A549 (cell line): ENCODE data around the gene SPSB4.

Experiments
- CEBPB ChIP-seq, 2 experiments: fragments of >200 bp in 1 of 2; sonication (Bioruptor Twin) in 1 of 2; formaldehyde crosslinking in 1 of 2; IDR thresholded peaks; 2 replicates each; pipeline ENCODE4 v1.6.1; 2012 to 2016
- CHD4 ChIP-seq: fragments of 200-600 bp; sonication (generic); IDR thresholded peaks from 2 replicates; pipeline ENCODE4 v1.6.1; 2016; ENCODE audit warnings: antibody characterized with exemption, mild to moderate bottlenecking, borderline replicate concordance
- CTCF ChIP-seq: fragments of >200 bp; sonication (Bioruptor Twin); formaldehyde crosslinking; IDR thresholded peaks from 3 replicates; pipeline ENCODE4 v1.5.1; 2016
- EP300 ChIP-seq, 2 experiments: fragments of >200 bp; sonication (Bioruptor Twin); formaldehyde crosslinking; IDR thresholded peaks; 2 replicates in 1 of 2; 3 replicates in 1 of 2; pipeline ENCODE4 v1.6.1; 2016 to 2017
- MAX ChIP-seq: IDR thresholded peaks from 2 replicates; pipeline ENCODE4 v1.6.1; 2012
- MAZ ChIP-seq: fragments of 150-350 bp; IDR thresholded peaks from 2 replicates; pipeline ENCODE4 v1.6.1; 2014; ENCODE audit warnings: antibody characterized with exemption, low read depth, low read length, borderline replicate concordance
- MYC ChIP-seq: IDR thresholded peaks from 2 replicates; pipeline ENCODE4 v1.6.1; 2012; ENCODE audit warnings: mild to moderate bottlenecking, inconsistent platforms, low read length, improper control_type of control experiment, borderline replicate concordance
- RAD21 ChIP-seq, 2 experiments: fragments of >200 bp in 1 of 2; sonication (Bioruptor Twin) in 1 of 2; formaldehyde crosslinking in 1 of 2; IDR thresholded peaks in 1 of 2; conservative IDR thresholded peaks in 1 of 2; 2 replicates in 1 of 2; 3 replicates in 1 of 2; pipeline ENCODE4 v1.6.1; 2012 to 2018; ENCODE audit warnings: inconsistent platforms in 1 of 2
- RARB ChIP-seq: fragments of 250-450 bp; sonication (Bioruptor Pico); IDR thresholded peaks from 2 replicates; pipeline ENCODE4 v1.8.0; 2021; ENCODE audit warnings: mild to moderate bottlenecking, moderate library complexity

GRCh38 chr3:141076797-141077571 is 25.8 kb downstream of the SPSB4 start:
- TF ChIP-seq CHD4 (no peak), MAX (no peak), MAZ (no peak), EP300 (IDR thresholded peaks at IDR 0.05) (no peak), RAD21 (conservative IDR thresholded peaks at IDR 0.05 in 1 of 2, IDR thresholded peaks at IDR 0.05 in 1 of 2) (no peak), RARB (CRISPR knock-in tag) (no peak), CTCF (no peak), CEBPB (IDR thresholded peaks at IDR 0.05) (no peak), MYC (no peak)
